H9 (cell line): ENCODE results near the gene IMP3. TPM values are rescaled to one million over a fixed set of nuclear protein-coding genes. Genes with fewer than 3 reads are reported as not detected.

ENCODE experiments used
- DNase-seq: peaks from one replicate; pipeline ENCODE4 v3.0.0-alpha.2; 2017
- H2AFZ ChIP-seq: one replicate; pipeline ENCODE4 v1.6.1; 2013; ENCODE audit warnings: mild to moderate bottlenecking, low read length, control low read depth, moderate library complexity
- H2AK5ac ChIP-seq: 2 replicates; pipeline ENCODE4 v1.6.1; 2013; ENCODE audit warnings: low read length, control low read depth, mixed read lengths; ENCODE audit not compliant: insufficient read length
- H2BK120ac ChIP-seq: one replicate; pipeline ENCODE4 v1.6.1; 2013; ENCODE audit warnings: low read depth, mild to moderate bottlenecking, low read length, control low read depth, inconsistent platforms; ENCODE audit not compliant: poor library complexity, severe bottlenecking
- H2BK12ac ChIP-seq: 2 replicates; pipeline ENCODE4 v1.6.1; 2013; ENCODE audit warnings: low read length, control low read depth, mixed read lengths, low read depth; ENCODE audit not compliant: insufficient read length
- H2BK15ac ChIP-seq: 2 replicates; pipeline ENCODE4 v1.6.1; 2013; ENCODE audit warnings: low read depth, low read length, control low read depth
- H2BK20ac ChIP-seq: one replicate; pipeline ENCODE4 v1.6.1; 2013; ENCODE audit warnings: low read depth, mild to moderate bottlenecking, low read length, control low read depth, inconsistent platforms; ENCODE audit not compliant: poor library complexity, severe bottlenecking
- H2BK5ac ChIP-seq: 2 replicates; pipeline ENCODE4 v1.6.1; 2013; ENCODE audit warnings: low read length, control low read depth, mixed read lengths; ENCODE audit not compliant: insufficient read length
- H3K14ac ChIP-seq: 2 replicates; pipeline ENCODE4 v1.6.1; 2013; ENCODE audit warnings: low read length, control low read depth; ENCODE audit not compliant: insufficient read depth
- H3K18ac ChIP-seq: 2 replicates; pipeline ENCODE4 v1.6.1; 2013; ENCODE audit warnings: low read depth, mild to moderate bottlenecking, mixed read lengths, low read length, control low read depth; ENCODE audit not compliant: insufficient read length
- H3K23ac ChIP-seq: 2 replicates; pipeline ENCODE4 v1.6.1; 2013; ENCODE audit warnings: low read length, control low read depth, mixed read lengths, low read depth; ENCODE audit not compliant: insufficient read length
- H3K23me2 ChIP-seq: 2 replicates; pipeline ENCODE4 v1.6.1; 2013; ENCODE audit warnings: low read depth, mild to moderate bottlenecking, mixed read lengths, low read length, control low read depth; ENCODE audit not compliant: insufficient read length, poor library complexity, severe bottlenecking
- H3K27ac ChIP-seq: 2 replicates; pipeline ENCODE4 v1.5.1; 2013; ENCODE audit warnings: low read length, control low read depth, mixed read lengths, low read depth; ENCODE audit not compliant: insufficient read length
- H3K27me3 ChIP-seq: 2 replicates; pipeline ENCODE4 v1.6.1; 2013; ENCODE audit warnings: low read length, control low read depth, inconsistent platforms; ENCODE audit not compliant: insufficient read depth
- H3K4ac ChIP-seq: 2 replicates; pipeline ENCODE4 v1.6.1; 2013; ENCODE audit warnings: low read depth, mild to moderate bottlenecking, control low read depth, inconsistent platforms, low read length, moderate library complexity
- H3K4me1 ChIP-seq: 2 replicates; pipeline ENCODE4 v1.6.1; 2013; ENCODE audit warnings: low read length, control low read depth, inconsistent platforms; ENCODE audit not compliant: insufficient read depth
- H3K4me2 ChIP-seq: 2 replicates; pipeline ENCODE4 v1.6.1; 2013; ENCODE audit warnings: low read length, control low read depth, mixed read lengths; ENCODE audit not compliant: insufficient read length, insufficient read depth
- H3K56ac ChIP-seq: 2 replicates; pipeline ENCODE4 v1.6.1; 2013; ENCODE audit warnings: low read depth, mild to moderate bottlenecking, mixed read lengths, low read length, control low read depth; ENCODE audit not compliant: insufficient read length
- H3K79me1 ChIP-seq: 2 replicates; pipeline ENCODE4 v1.6.1; 2013; ENCODE audit warnings: low read depth, mild to moderate bottlenecking, moderate library complexity, low read length, control low read depth, inconsistent platforms; ENCODE audit not compliant: insufficient read depth, poor library complexity, severe bottlenecking
- H3K79me2 ChIP-seq: 2 replicates; pipeline ENCODE4 v1.6.1; 2013; ENCODE audit warnings: low read length, control low read depth, inconsistent platforms; ENCODE audit not compliant: insufficient read depth
- H3K9ac ChIP-seq: 2 replicates; pipeline ENCODE4 v1.6.1; 2013; ENCODE audit warnings: low read length, control low read depth, mixed read lengths; ENCODE audit not compliant: insufficient read length; ENCODE audit errors: extremely low read depth
- H3K9me3 ChIP-seq: one replicate; pipeline ENCODE4 v1.6.1; 2013; ENCODE audit warnings: low read depth, low read length, inconsistent platforms; ENCODE audit not compliant: control insufficient read depth
- H3T11ph ChIP-seq: one replicate; pipeline ENCODE4 v1.6.1; 2013; ENCODE audit warnings: mild to moderate bottlenecking, low read length, control low read depth, inconsistent platforms
- H4K20me1 ChIP-seq: one replicate; pipeline ENCODE4 v1.6.1; 2013; ENCODE audit not compliant: control insufficient read depth, insufficient read length, insufficient read depth
- H4K5ac ChIP-seq: 2 replicates; pipeline ENCODE4 v1.6.1; 2013; ENCODE audit warnings: low read depth, mild to moderate bottlenecking, mixed read lengths, low read length, control low read depth; ENCODE audit not compliant: insufficient read length
- H4K8ac ChIP-seq: replicated peaks from 2 replicates; pipeline ENCODE4 v1.6.1; 2013; ENCODE audit warnings: low read length, control low read depth, mixed read lengths, low read depth; ENCODE audit not compliant: insufficient read length
- H4K91ac ChIP-seq: 2 replicates; pipeline ENCODE4 v1.6.1; 2013; ENCODE audit warnings: low read depth, mild to moderate bottlenecking, moderate library complexity, mixed read lengths, low read length, control low read depth; ENCODE audit not compliant: insufficient read length
- H3K27ac Mint-ChIP-seq, 3 experiments: 2 replicates in 2 of 3; 3 replicates in 1 of 3; pipeline ENCODE4 v1.8.0; 2020 to 2021; ENCODE audit warnings: mixed read lengths in 3 of 3, mild to moderate bottlenecking in 1 of 3, moderate library complexity in 1 of 3
- H3K27me3 Mint-ChIP-seq: 2 replicates; pipeline ENCODE4 v1.8.0; 2021; ENCODE audit warnings: low read depth, mild to moderate bottlenecking, moderate library complexity, mixed read lengths
- H3K36me3 Mint-ChIP-seq, 3 experiments: 2 replicates in 2 of 3; 3 replicates in 1 of 3; pipeline ENCODE4 v1.8.0; 2020 to 2021; ENCODE audit warnings: low read depth in 3 of 3, mixed read lengths in 3 of 3; ENCODE audit not compliant: insufficient read depth in 1 of 3
- H3K4me1 Mint-ChIP-seq, 2 experiments: 2 replicates each; pipeline ENCODE4 v1.8.0; 2020; ENCODE audit warnings: mixed read lengths in 2 of 2
- H3K4me3 Mint-ChIP-seq, 2 experiments: 2 replicates in 1 of 2; 3 replicates in 1 of 2; pipeline ENCODE4 v1.8.0; 2020 to 2021; ENCODE audit warnings: mild to moderate bottlenecking in 2 of 2, mixed read lengths in 2 of 2, moderate library complexity in 1 of 2
- H3K9me3 Mint-ChIP-seq, 2 experiments: 2 replicates in 1 of 2; 3 replicates in 1 of 2; pipeline ENCODE4 v1.8.0; 2020; ENCODE audit warnings: mild to moderate bottlenecking in 2 of 2, mixed read lengths in 2 of 2, moderate library complexity in 1 of 2
- CTCF ChIP-seq: fragments of 200-600 bp; sonication (generic); conservative IDR thresholded peaks from 3 replicates; pipeline ENCODE4 v1.8.0; 2021; ENCODE audit warnings: antibody characterized with exemption, mild to moderate bottlenecking
- WGBS: extraction: QIAGEN DNeasy Blood & Tissue Kit; methylation state at CpG from one replicate; pipeline ENCODE4 v1.1.7; 2013; ENCODE audit warnings: missing lambda C conversion rate, low lambda C conversion rate, mixed read lengths; ENCODE audit not compliant: insufficient read length; ENCODE audit errors: extremely low coverage; 5-methylcytosine and 5-hydroxymethylcytosine counted together
- total RNA-seq: library from RNA; stranded (reverse); gene quantifications from 2 replicates; pipeline ENCODE4 v1.2.1, GENCODE V29; 2021

IMP3 gene
- total RNA-seq, 1 experiment from 2014 or later: 97.9 TPM

- H3K4me1 Mint-ChIP-seq: peaks cover 5 to 17% of the 10 kb centered on the region in 2 experiments
- H4K5ac ChIP-seq: no peak overlapping the region
Observed at GRCh38 chr15:75688831-75689230, 48.8 kb upstream of the IMP3 start.

More at GRCh38 chr15:75688831-75689230, 48.8 kb upstream of the IMP3 start:
- Histone ChIP-seq H3K27ac (no peak overlapping the region), H2AFZ (no peak overlapping the region), H3K23ac (no peak overlapping the region), H4K91ac (no peak overlapping the region), H3K4ac (no peak overlapping the region), H3K9ac (no peak overlapping the region), H3K4me1 (peaks cover 2% of the 10 kb centered on the region; the same call in 1 of the 2 replicates), H3T11ph (no peak overlapping the region), H3K18ac (no peak overlapping the region), H3K14ac (no peak overlapping the region; the same call in 1 of the 2 replicates), H2BK12ac (no peak overlapping the region), H2BK120ac (no peak overlapping the region), H2BK5ac (no peak overlapping the region), H2BK20ac (no peak overlapping the region), H4K8ac (no peak overlapping the region), H3K4me2 (no peak overlapping the region), H3K27me3 (no peaks in the 10 kb centered on the region), H3K23me2 (no peaks in the 10 kb centered on the region), H2AK5ac (no peak overlapping the region), H2BK15ac (no peak overlapping the region; the same call in 1 of the 2 replicates), H4K20me1 (no peaks in the 10 kb centered on the region), H3K9me3 (no peaks in the 10 kb centered on the region), H3K56ac (no peak overlapping the region), H3K79me2 (no peaks in the 10 kb centered on the region), H3K79me1 (no peaks in the 10 kb centered on the region)
- TF ChIP-seq CTCF: no peak
- no peak for DNase-seq
- H3K4me3 Mint-ChIP-seq: no peak overlapping the region
- no peak overlapping the region for H3K27ac Mint-ChIP-seq
- H3K27me3 Mint-ChIP-seq: peaks cover 6% of the 10 kb centered on the region
- H3K36me3 Mint-ChIP-seq: peaks cover 3 to 4% (median 3%) of the 10 kb centered on the region in 3 experiments; a peak in 3 of 7 replicates
- no peaks in the 10 kb centered on the region; a peak in 1 of 5 replicates for H3K9me3 Mint-ChIP-seq
- no CpG with 5 or more reads among the region's 26 CpGs for WGBS
